HG02852 (cell line): ENCODE results near the gene ZKSCAN3.
"Not testable (repeated sequence)": the region's sequence is repeated elsewhere in the genome, so short reads cannot be mapped to it uniquely, and the experiment has no call there.

Experiments used
- ATAC-seq: cut with Tn5 transposase; IDR thresholded peaks from one replicate; pipeline ENCODE4 v1.9.1; 2021; ENCODE audit warnings: mild to moderate bottlenecking, moderate library complexity; ENCODE audit not compliant: unreplicated experiment

The ZKSCAN3 gene

GRCh38 chr6:28349892-28350737 lies at the start of gene ZKSCAN3:
ZKSCAN3 (plus strand) TSS chr6:28349947; CDS start chr6:28359587, 9,640 bp downstream.
- peak; percentile 97 for ATAC-seq

DNA sequence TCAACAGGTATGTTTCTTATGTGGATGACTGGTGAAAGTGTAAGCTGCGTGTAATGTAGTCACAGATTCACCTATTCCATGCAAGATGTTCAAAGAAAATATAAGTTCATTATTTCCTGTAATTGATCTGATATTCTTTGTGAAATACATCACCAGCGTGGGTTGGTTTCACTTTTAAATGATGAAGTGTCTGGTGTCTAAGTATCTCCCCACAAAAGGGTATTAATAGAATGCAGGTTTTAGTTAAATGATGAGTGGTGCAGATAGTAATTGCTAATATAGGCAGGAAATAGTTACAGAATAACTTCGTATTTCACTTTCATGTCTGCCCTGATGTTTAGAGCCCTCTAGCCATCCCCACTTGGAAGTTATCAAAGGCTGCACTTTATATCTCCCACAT lies 46.2 kb upstream of the ZKSCAN3 start:
- ATAC-seq, result no peak

DNA sequence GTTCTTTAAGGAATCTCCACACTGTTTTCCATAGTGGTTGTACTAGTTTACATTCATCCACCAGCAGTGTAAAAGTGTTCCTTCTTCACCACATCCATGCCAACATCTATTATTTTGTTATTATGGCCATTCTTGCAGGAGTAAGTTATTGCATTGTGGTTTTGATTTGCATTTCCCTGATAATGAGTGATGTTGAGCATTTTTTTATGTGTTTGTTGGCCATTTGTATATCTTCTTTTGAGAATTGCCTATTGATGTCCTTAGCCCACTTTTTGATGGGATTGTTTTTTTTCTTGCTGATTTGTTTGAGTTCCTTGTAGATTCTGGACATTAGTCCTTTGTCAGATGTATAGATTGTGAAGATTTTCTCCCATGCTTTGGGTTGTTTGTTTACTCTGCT lies 43.4 kb upstream of the ZKSCAN3 start:
- ATAC-seq, result not testable (repeated sequence)

- no peak for ATAC-seq
Observed at GRCh38 chr6:28311139-28311823, 38.5 kb upstream of the ZKSCAN3 start.

DNA sequence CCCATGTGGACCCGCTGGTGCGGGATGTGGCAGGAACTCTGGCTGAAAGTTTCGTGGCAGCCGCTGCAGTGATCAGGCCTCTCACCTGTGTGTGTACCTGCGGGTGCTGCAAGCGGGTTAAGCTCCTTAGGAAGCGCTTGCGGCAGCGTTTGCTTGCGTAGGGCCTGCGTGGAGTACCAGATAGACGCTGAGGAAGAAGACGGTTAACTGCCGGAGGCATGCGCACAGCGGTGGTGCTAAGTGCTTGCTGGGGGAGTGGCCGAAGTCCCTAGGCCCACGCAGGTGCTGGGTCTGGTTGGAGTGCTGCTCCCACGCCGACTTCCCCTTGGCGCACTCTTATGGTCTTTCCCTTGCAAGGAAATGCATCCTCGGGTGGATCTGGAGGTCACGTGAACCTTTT lies 36.8 kb upstream of the ZKSCAN3 start:
- ATAC-seq, result no peak

GRCh38 chr6:28315628-28316027 lies 34.1 kb upstream of the ZKSCAN3 start:
- ATAC-seq, result no peak

DNA sequence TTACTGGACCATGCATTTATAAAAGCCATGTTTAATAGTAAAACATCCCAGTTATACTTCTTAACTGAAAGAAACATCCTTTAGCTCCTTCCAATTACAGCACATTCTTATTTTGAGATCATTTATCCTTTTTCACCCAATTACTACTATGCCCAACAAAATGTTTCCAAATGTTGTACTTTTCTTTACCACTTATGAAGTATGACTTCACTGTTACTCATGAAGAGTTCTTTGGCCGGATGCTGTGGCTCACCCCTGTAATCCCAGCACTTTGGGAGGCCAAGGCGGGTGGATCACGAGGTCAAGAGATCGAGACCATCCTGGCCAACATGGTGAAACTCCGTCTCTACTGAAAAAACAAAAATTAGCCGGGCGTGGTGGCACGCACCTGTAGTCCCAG lies 31.9 kb upstream of the ZKSCAN3 start:
- not testable (repeated sequence) for ATAC-seq

DNA sequence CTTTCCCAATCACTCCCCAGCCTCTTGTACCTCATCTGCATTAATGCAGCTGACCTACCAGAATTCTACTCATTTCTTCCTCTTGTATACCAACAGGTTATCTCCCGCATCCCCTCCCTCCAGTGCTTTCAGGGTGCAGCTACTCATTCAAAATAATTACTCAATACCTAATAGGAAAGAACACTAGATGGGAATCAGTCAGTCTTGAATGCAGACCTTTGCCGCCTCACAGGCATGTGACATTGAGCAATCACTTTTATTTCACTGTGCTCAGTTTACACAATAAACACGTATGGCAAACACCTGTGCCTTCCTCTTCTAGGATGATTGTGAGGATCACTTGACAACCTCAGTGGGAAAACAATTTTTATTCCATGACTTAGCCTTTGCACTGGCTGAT lies 27.1 kb upstream of the ZKSCAN3 start:
- no peak for ATAC-seq

- ATAC-seq, result no peak
Observed at GRCh38 chr6:28323813-28324424, 25.8 kb upstream of the ZKSCAN3 start.

GRCh38 chr6:28326371-28326948 lies 23.3 kb upstream of the ZKSCAN3 start:
- no peak for ATAC-seq

- no peak for ATAC-seq
Observed at GRCh38 chr6:28330041-28330440, 19.7 kb upstream of the ZKSCAN3 start.

DNA sequence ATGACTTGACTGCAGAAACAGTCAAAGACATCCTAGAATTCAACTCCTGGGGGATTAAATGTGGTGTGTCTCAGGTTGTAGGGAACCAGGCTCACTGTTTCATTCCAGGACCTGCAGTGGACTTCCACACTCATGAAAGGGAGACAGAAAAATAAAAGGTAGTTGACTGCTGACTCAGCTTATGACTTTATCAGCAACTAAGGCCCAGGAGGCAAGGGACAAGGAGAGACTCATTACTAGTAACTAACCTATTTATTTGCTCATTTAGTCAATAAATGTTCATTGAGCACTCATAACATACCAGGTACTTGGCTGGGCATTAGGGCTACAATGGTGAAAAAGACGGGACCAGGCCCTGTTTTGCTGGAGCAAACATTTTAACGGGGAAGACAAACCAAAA lies 16.7 kb upstream of the ZKSCAN3 start:
- no peak for ATAC-seq

- no peak for ATAC-seq
Observed at GRCh38 chr6:28333599-28334018, 16.1 kb upstream of the ZKSCAN3 start.

GRCh38 chr6:28334286-28335039 lies 15.3 kb upstream of the ZKSCAN3 start:
- no peak for ATAC-seq

GRCh38 chr6:28335040-28335563 lies 14.6 kb upstream of the ZKSCAN3 start:
- ATAC-seq, result no peak

- ATAC-seq, result peak; percentile 84
Observed at GRCh38 chr6:28335564-28336283, 14.0 kb upstream of the ZKSCAN3 start, which contains the start of gene ZSCAN31. ZSCAN31 (minus strand) TSS chr6:28336148; CDS start chr6:28329683, 6,465 bp downstream.

GRCh38 chr6:28336284-28337120 lies 13.2 kb upstream of the ZKSCAN3 start:
- peak; percentile 32 for ATAC-seq

- ATAC-seq, result no peak
Observed at GRCh38 chr6:28337121-28337520, 12.6 kb upstream of the ZKSCAN3 start.
